Posterior vena cava (tissue), 2 donors: ENCODE results near the gene TMEM106C. TPM values are rescaled to one million over a fixed set of nuclear protein-coding genes. Genes with fewer than 3 reads are reported as not detected.

Experiments used
- DNase-seq: peaks from one replicate; pipeline ENCODE4 v3.0.0-alpha.2; 2020; ENCODE audit warnings: low spot score
- intact Hi-C, 2 donors: fragments of 100-400 bp; cut with DNase I; formaldehyde crosslinking; loops; one replicate each; pipeline versions ENCODE4 v1.14.1 to v1.14.2; 2022 to 2023
- total RNA-seq, 2 donors: library from RNA; stranded (reverse); fragmentation: NEBNext Ultra II Directional; extraction: Animal tissue kit (Norgen Biotek cat#: 25700); gene quantifications; one replicate each; pipeline ENCODE4 v1.2.1, GENCODE V29; 2021
- donor health status: DM: yes; HTN: yes; CAD: no.
- donor health status: DM: yes; HTN: yes; CAD: no.

The TMEM106C gene
- total RNA-seq, 2 donors from 2014 or later = 29.5 to 36.1 TPM

GRCh38 chr12:47988073-47989022, 25.0 kb downstream of the TMEM106C start:
- peak; percentile 34 for DNase-seq

DNA sequence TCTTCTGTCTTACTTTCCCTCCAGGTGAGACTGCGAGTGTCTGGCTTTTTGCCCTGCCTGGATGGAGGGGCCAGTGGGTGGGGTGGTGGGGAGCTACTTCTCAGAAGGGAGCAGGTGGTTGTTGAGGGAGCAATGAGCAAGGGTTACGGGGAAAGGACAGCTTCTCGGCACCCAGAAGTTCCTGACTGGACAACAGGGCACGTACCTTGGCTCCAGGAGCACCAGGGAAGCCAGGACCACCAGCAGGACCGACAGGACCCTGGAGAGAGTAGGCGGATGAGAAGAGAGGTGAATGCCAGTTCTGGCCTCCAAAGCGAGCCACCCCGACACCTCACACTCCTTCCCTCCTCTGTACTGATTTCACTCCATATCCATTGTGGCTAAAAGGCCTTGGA, 25.6 kb downstream of the TMEM106C start:
- peak; percentile 57 for DNase-seq
- intact Hi-C loops = loop anchor here in 1 of 2 donors (5.0 kb wide), 1 partner anchor 812 kb away; no protein-coding TSS in a partner anchor

More at GRCh38 chr12:47988073-47989022, 25.0 kb downstream of the TMEM106C start:
- intact Hi-C loops = loop anchor here in 1 of 2 donors (5.0 kb wide), 1 partner anchor 811 kb away; no protein-coding TSS in a partner anchor

- intact Hi-C loops = loop anchor here in 1 of 2 donors (2.0 to 5.0 kb wide), 2 partner anchors 173 to 812 kb away; no protein-coding TSS in a partner anchor
- DNase-seq = peak; percentile 69
Observed at GRCh38 chr12:47989666-47990065, 26.3 kb downstream of the TMEM106C start.

DNA sequence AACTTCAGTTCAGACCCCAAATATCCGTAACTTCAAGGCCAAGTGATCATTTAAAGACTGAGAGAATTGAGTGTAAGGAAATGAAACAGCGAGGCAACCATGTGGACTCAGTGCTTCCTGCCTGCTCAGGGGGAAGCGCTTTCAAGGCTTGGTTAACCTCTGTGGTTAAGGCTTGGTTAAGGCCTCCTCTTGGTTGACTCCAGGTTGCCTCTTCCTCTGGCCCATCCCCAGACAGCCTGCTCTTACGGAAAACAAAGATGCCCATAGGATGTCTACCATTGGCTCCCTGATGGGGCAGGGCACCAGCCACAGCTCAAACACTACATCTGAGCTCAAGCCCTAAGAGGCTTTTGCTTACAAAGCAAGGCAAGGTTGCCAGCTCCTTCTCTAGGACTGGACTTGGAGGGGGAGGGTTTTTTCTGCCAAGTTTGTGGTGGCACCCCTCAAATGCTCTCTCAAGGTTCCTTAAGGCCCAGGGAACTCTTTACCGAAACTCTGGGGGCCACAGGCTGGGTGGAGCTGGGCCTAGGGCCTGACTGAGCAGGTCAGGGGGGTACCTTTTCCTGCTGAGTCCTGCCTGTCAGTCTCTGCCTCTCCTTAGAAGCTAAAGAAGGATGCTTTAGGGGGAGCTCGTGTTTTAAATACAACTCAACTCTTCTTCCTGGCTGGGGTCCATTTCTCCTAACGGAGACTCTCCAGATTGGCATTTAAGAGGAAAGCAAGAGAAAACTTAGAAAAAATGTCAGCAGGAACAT, 27.1 kb downstream of the TMEM106C start:
- intact Hi-C loops = loop anchor here in 1 of 2 donors (2.0 kb wide), 1 partner anchor 172 kb away; no protein-coding TSS in a partner anchor
- peak; percentile 14 for DNase-seq

GRCh38 chr12:47991106-47992061, 28.0 kb downstream of the TMEM106C start:
- DNase-seq = peak; percentile 68
- intact Hi-C loops = loop anchor here in 1 of 2 donors (2.0 kb wide), 1 partner anchor 171 kb away; no protein-coding TSS in a partner anchor

- intact Hi-C loops = no loop called here
- DNase-seq = peak; percentile 48
Observed at GRCh38 chr12:47992776-47993175, 29.4 kb downstream of the TMEM106C start.

- peak; percentile 68 for DNase-seq
- intact Hi-C loops = no loop called here
Observed at GRCh38 chr12:47993491-47993890, 30.1 kb downstream of the TMEM106C start.

DNA sequence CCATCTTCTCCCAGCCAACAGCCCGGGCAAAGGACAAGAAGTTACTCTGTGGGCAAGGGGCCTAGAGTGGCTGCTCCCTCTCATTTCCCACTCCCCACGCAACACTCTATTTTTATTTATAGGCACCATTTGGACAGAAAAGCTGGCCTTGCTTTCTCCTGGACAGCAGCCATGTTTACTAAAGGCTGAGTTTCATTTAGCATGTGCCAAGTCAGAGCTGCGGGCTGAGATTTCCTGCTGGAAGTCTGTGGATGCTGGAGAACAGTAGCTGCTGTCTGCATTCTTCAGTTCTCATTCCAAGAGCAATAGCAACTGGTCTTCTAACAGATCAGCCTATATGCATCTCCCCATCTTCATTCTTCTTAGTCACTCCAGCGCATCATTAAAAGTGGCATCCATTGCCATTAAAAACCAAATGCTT, 32.6 kb downstream of the TMEM106C start:
- intact Hi-C loops = no loop called here
- peak; percentile 46 for DNase-seq

- intact Hi-C loops = no loop called here
- peak; percentile 62 for DNase-seq
Observed at GRCh38 chr12:47997321-47997720, 33.9 kb downstream of the TMEM106C start.

DNA sequence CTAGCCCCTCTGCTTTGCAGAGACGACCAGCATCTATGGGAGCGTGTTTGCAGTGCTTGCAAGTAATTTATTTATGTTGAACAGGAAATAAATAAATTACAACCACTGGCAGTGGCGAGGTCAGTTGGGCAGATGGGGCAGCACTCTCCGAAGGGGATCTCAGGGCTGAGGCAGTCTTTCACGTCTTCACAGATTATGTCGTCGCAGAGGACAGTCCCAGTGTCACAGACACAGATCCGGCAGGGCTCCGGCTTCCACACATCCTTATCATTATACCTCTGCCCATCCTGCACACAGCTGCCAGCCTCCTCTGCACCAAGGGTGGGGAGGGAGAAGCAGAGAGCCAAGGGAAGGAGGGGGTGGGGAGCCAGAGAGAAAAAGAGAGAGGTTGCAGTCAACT, 36.4 kb downstream of the TMEM106C start:
- DNase-seq = peak; percentile 57
- intact Hi-C loops = no loop called here

GRCh38 chr12:48000878-48001504, 37.6 kb downstream of the TMEM106C start:
- DNase-seq = peak; percentile 72
- intact Hi-C loops = no loop called here

- peak; percentile 79 for DNase-seq
- intact Hi-C loops = no loop called here
Observed at GRCh38 chr12:48001505-48002413, 38.4 kb downstream of the TMEM106C start.

DNA sequence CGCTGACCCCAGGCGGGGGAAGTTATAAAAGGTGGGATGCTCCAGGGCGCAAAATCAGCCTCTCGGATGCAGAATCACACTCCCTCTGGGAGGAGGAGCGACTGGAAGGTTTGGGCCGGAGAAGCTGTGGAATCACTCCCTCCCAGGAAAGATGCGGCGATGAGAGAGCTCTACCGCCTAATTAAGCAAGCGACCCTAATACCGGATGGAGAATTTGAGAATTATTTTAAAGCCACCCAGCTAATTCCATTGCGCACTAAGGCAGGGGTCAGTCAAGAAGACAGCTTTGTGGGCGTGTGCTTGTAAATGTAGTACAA, 39.0 kb downstream of the TMEM106C start:
- intact Hi-C loops = no loop called here
- no peak for DNase-seq

DNA sequence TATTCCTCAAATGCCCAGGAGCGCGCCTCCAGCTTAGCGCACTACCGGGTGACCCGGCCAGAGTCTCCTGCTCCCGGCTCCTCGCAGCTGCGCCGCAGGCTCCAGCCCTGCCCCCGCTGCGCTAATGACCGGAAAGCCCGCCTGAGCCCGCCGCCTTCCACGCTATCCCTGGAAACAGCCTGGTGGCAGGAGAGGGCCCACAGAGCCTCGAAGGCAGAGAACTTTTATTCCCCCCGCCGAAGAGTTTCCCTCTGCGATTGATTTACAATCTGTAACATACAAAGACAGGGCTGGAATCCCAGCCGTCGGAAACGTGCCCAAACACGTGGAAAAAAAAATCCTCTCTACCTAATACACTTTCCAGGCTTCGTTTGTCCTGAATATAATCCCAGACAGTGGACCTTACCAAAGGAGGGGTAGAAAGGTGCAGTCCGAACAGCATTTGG, 39.4 kb downstream of the TMEM106C start:
- intact Hi-C loops = no loop called here
- peak; percentile 81 for DNase-seq

DNA sequence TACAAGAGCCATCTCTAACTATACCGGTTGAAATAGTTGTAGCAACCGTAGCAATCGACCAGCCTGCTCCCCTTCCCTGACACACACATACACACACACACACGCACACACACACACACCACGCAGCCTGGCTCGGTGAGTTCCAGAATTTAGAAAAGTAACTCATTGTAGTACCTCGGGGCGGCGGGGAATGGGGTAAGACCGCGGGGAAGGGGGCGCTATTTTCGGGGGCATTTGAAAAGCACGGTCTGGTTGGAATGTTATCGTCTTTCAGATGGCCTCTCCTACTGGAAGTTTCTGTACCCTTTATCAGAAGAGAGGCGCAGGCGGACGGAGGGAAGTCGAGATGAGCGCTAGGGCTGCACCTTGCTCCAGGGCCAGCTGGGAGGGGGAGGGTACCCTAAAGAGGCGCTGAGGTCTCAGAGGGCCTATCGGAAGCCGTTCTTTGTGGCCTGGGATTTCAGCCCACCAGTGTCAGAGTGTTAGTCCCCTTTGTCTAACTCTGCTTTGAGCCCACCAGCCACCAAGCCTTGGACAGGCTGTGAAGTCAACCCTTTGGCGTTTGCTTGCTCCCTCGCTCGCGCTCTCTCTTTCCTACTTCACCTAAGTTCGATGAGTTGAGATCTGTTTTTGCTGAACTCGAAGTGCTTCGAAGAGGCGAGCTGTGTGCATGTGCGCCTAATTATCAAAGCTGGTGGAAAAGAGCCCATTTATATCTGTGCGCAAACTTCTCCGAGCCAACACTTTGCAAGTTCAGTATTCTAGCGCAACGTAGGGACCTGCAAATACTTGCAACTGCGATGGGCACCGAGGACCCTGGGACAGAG, 40.0 kb downstream of the TMEM106C start:
- peak; percentile 69 for DNase-seq
- intact Hi-C loops = no loop called here
